Activated B cell treated with CpG ODN at 0.5 μM for 24 hours (primary cell): ENCODE measurements around the gene UBE2E2. TPM values are rescaled to one million over a fixed set of nuclear protein-coding genes. Genes with fewer than 3 reads are reported as not detected.

Experiments
- ATAC-seq: fragments of 200-7000 bp; cut with Tn5 transposase; one replicate; pipeline ENCODE4 v1.10.0; 2021; ENCODE audit warnings: low read depth, mild to moderate bottlenecking, moderate library complexity
- CTCF ChIA-PET: fragments of 350-600 bp; sonication (Branson Sonifier 250); formaldehyde crosslinking; loops from one replicate; lab custom pipeline; 2021; ENCODE audit warnings: antibody characterized with exemption; lab: Charles Lee
- POLR2A ChIA-PET: fragments of 350-600 bp; sonication (Branson Sonifier 250); formaldehyde crosslinking; loops from one replicate; lab custom pipeline; 2021; ENCODE audit warnings: antibody characterized with exemption; lab: Charles Lee
- DNase-seq: peaks from one replicate; pipeline ENCODE4 v3.0.0; 2022
- H3K27ac Mint-ChIP-seq: one replicate; pipeline ENCODE4 v1.8.0; 2020; ENCODE audit warnings: mixed read lengths
- H3K27me3 Mint-ChIP-seq: one replicate; pipeline ENCODE4 v1.8.0; 2021; ENCODE audit warnings: mixed read lengths
- H3K36me3 Mint-ChIP-seq: one replicate; pipeline ENCODE4 v1.8.0; 2021; ENCODE audit warnings: low read depth, mixed read lengths
- H3K4me1 Mint-ChIP-seq: one replicate; pipeline ENCODE4 v1.8.0; 2021; ENCODE audit warnings: mixed read lengths
- H3K4me3 Mint-ChIP-seq: one replicate; pipeline ENCODE4 v1.8.0; 2020; ENCODE audit warnings: mild to moderate bottlenecking, mixed read lengths
- H3K9me3 Mint-ChIP-seq: one replicate; pipeline ENCODE4 v1.8.0; 2020; ENCODE audit warnings: mixed read lengths
- CTCF ChIP-seq: fragments of 200-600 bp; IDR thresholded peaks from one replicate; pipeline ENCODE4 v1.8.0; 2022; ENCODE audit warnings: antibody characterized with exemption, mild to moderate bottlenecking
- intact Hi-C: fragments of 100-400 bp; cut with micrococcal nuclease; formaldehyde crosslinking; loops from one replicate; pipeline ENCODE4 v1.15.1; 2024
- total RNA-seq: library from RNA; stranded (reverse); gene quantifications from 2 replicates; pipeline ENCODE4 v1.2.3, GENCODE V29; 2022

Gene UBE2E2
- total RNA-seq, 1 donor from 2014 or later: 48.5 TPM

GRCh38 chr3:23201154-23201838 is 1.8 kb upstream of the UBE2E2 start:
- DNase-seq (no peak), ATAC-seq (no peak)
- ChIA-PET CTCF (no interaction called here), POLR2A (interaction anchor here (0.7 kb wide), 1 partner anchor 20 kb away, joined by 4 read pairs; no protein-coding TSS in a partner anchor)
- no peaks in the 10 kb centered on the region for H3K27me3 Mint-ChIP-seq
- H3K36me3 Mint-ChIP-seq: peaks cover 8% of the 10 kb centered on the region
- H3K4me1 Mint-ChIP-seq: peaks cover 32% of the 10 kb centered on the region
- no peak for TF ChIP-seq CTCF
- no peak overlapping the region for H3K27ac Mint-ChIP-seq
- no peaks in the 10 kb centered on the region for H3K9me3 Mint-ChIP-seq
- intact Hi-C loops: loop anchor here (5.0 to 10.0 kb wide), 5 partner anchors 121 to 1304 kb away; no protein-coding TSS in a partner anchor
- H3K4me3 Mint-ChIP-seq: peak overlapping the region; percentile 55

- intact Hi-C loops: loop anchor here (2.0 to 10.0 kb wide), 7 partner anchors 120 to 1302 kb away; partner anchors contain the start of genes NKIRAS1 and RPL15
- CTCF ChIA-PET: no interaction called here
- TF ChIP-seq CTCF: no peak
- POLR2A ChIA-PET: interaction anchor here (0.7 to 1.0 kb wide), 3 partner anchors 19 to 176 kb away, joined by 4 to 9 read pairs (median 6); no protein-coding TSS in a partner anchor
- Mint-ChIP-seq H3K27me3 (no peaks in the 10 kb centered on the region), H3K4me3 (peak overlapping the region; percentile 88), H3K36me3 (peaks cover 8% of the 10 kb centered on the region), H3K4me1 (peaks cover 40% of the 10 kb centered on the region), H3K9me3 (no peaks in the 10 kb centered on the region), H3K27ac (peak overlapping the region; percentile 86)
- ATAC-seq (peak; percentile 34), DNase-seq (no peak)
Observed at GRCh38 chr3:23202203-23202920, 765 bp upstream of the UBE2E2 start.

GRCh38 chr3:23203708-23204330 is 692 bp downstream of the UBE2E2 start:
- H3K4me3 Mint-ChIP-seq: peak overlapping the region; percentile 97
- H3K36me3 Mint-ChIP-seq: peaks cover 8% of the 10 kb centered on the region
- peaks cover 43% of the 10 kb centered on the region for H3K4me1 Mint-ChIP-seq
- H3K9me3 Mint-ChIP-seq: no peaks in the 10 kb centered on the region
- ATAC-seq (no peak), DNase-seq (peak; percentile 36)
- peak overlapping the region; percentile 91 for H3K27ac Mint-ChIP-seq
- no peak for TF ChIP-seq CTCF
- intact Hi-C loops: loop anchor here (1.0 to 10.0 kb wide), 9 partner anchors 17 to 1301 kb away; partner anchors contain the start of genes NKIRAS1 and RPL15
- ChIA-PET CTCF (no interaction called here), POLR2A (interaction anchor here (0.8 kb wide), 1 partner anchor 21 kb away, joined by 6 read pairs; no protein-coding TSS in a partner anchor)
- no peaks in the 10 kb centered on the region for H3K27me3 Mint-ChIP-seq

DNA sequence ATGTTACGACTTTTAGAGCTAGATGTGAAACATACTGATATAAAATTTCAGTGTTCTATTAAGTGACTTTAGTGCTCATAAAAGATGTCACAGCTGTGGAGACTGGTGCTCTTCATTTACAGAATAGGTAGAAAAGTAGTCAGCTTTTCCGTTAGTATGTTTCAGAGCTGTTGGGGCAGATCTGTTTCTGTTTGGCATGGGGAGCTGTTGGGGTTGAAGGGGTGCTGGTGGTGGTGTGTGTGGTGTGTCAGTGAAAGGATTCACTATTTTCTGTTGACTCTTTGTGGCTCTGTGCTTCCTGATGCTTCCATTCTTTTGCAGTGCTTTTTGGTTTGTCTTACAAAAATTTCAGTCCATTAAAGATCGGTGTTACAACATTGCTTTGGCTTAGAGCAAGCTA is 3.2 kb downstream of the UBE2E2 start:
- ChIA-PET CTCF (no interaction called here), POLR2A (interaction anchor here (0.8 kb wide), 2 partner anchors 10 to 16 kb away, joined by 3 read pairs; no protein-coding TSS in a partner anchor)
- TF ChIP-seq CTCF: no peak
- DNase-seq (no peak), ATAC-seq (no peak)
- Mint-ChIP-seq H3K9me3 (no peaks in the 10 kb centered on the region), H3K36me3 (peaks cover 12% of the 10 kb centered on the region), H3K27me3 (no peaks in the 10 kb centered on the region), H3K27ac (no peak overlapping the region), H3K4me1 (peaks cover 63% of the 10 kb centered on the region), H3K4me3 (no peak overlapping the region)
- intact Hi-C loops: loop anchor here (10.0 kb wide), 2 partner anchors 448 to 1298 kb away; no protein-coding TSS in a partner anchor
